NCI-H2081 (cell line): ENCODE data around the gene ANKRD50.

Experiments
- DNase-seq, 2 experiments: peaks; one replicate each; lab custom pipeline; 2025; lab: John Stamatoyannopoulos, UW

The ANKRD50 gene, protein sequence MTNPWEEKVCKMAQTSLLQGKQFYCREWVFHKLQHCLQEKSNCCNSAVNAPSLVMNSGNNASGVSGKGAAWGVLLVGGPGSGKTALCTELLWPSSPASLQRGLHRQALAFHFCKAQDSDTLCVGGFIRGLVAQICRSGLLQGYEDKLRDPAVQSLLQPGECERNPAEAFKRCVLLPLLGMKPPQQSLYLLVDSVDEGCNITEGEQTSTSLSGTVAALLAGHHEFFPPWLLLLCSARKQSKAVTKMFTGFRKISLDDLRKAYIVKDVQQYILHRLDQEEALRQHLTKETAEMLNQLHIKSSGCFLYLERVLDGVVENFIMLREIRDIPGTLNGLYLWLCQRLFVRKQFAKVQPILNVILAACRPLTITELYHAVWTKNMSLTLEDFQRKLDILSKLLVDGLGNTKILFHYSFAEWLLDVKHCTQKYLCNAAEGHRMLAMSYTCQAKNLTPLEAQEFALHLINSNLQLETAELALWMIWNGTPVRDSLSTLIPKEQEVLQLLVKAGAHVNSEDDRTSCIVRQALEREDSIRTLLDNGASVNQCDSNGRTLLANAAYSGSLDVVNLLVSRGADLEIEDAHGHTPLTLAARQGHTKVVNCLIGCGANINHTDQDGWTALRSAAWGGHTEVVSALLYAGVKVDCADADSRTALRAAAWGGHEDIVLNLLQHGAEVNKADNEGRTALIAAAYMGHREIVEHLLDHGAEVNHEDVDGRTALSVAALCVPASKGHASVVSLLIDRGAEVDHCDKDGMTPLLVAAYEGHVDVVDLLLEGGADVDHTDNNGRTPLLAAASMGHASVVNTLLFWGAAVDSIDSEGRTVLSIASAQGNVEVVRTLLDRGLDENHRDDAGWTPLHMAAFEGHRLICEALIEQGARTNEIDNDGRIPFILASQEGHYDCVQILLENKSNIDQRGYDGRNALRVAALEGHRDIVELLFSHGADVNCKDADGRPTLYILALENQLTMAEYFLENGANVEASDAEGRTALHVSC (N-terminal part only)

DNA sequence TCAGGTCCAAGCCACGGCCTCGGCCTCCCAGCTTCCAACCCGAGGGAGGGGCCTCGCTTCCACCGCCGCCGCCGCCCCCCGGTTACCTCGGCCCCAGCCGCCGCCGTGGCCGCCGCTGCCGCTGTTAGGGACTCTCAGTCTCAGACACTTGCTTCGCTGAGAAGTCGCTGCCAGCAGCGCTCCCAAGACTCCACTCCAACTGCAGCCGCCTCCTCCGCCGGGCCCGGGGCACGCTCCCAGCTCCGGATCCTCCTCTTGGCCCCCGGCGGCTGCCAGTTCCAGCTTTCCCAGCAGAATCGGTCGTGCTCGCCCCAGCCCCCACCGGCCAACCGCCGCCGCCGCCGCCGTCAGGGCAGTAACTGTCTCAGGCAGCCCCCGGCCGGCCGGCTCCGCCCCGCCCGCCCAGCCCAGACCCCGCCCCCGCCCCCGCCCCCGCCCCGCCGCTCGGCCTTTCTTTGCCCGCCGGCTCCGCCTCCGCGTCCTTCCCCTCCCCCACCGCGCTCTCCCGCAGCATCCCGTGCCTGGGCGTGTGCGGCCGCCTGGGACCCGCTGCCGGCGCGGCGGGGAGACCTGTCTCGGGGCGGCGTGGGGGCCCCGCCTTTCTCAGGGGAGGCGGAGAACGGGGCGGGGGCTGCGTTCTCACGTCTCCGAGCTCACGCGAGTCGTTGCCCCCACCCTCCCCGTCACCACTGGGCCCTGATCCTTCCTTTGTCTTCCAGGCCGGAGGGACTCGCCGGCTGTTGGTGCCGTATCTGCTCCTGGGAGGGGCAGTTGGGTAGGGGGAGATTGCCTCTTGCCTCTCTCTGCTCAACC lies at the start of gene ANKRD50:
TSS of gene ANKRD50 (minus strand) at position 361 of the 813 bp plus-strand sequence. CDS start 2,221 bp downstream, outside the sequence.
- DNase-seq: peak; percentile 91

DNA sequence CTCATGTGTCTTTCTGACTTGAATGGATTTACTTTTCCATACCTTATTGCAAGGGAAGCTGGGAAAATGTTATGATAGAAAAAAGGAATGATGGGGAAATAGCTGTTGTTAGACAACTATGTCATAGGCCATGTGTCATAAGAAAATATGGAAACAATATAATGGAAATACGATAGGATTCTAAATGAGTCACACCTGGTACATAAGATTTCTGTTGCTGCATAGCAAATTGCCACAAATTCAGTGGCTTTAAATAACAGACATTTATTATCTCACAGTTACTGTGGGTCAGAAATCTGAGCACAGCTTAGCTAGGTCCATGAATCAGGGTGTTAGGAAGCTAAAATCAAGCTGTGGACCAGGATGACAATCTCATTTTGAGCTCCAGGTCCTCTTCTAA lies 44.6 kb upstream of the ANKRD50 start:
- DNase-seq: no peak

DNA sequence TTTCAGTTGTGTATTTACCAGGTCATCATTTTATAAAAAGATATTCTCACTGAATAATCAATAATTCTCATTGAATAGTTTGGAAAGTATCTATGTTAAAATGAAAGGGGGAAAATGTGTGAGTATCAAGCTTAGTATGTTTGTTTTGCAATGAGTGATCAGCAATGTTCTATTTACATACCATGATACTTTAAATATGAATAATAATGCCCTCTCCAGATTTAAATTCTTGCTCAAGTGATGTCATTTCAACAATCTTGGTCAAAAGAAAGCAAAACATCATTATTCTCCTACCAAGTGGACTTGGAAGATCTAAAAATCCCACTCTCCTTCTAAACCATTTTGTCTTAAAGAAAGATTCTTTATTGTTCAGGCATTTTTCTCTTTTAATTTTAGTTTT lies 42.1 kb upstream of the ANKRD50 start:
- DNase-seq: no peak

DNA sequence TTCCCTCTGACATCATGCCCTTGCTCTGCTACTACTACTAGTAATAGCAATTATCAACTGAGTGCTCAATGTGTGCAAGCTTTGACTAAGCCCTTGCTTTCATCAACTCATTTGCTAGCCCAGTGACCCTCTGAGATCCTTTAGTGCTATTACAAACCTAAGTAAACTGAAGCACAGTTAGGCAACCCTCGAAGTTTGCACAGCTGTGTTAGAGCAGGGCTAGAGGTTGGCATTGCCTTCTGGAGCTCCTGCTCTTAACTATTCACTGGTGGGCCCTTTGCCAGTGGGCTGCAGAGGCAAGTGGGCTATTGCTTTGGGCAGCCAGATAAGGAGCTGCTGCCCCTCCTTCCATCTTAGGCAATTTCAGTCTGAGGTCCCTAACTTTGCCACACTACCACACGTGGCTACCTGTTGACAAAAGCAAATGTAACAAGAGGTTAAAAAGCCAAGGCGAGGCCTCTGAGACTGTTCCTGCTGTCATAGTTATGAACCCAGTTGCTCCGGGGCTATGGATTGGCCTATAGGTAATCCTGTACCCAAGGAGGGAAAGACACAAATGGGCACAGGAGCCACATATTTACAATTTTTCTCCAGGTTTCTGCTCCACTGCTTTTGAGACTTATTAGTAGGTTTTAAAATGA lies 41.5 kb upstream of the ANKRD50 start:
- peak; percentile 45 to 91 for DNase-seq

DNA sequence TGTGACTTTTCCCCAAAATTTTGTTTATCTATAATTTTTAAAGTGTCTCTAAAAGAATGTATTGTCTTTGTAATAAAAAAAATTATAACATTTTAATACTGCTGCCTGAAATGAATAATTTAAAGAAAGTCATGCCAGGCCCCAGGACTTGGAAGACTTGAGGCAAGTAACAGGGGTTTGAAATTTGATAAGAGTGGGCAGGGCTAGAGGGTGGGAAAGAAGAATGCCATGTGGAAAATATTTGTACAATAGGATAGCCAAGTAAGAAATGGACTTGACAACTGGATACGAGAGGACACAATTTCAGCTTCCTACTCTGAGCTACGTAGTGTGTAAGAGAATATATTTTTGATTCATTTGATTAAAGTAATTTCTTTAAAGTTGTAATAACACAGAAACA lies 36.9 kb upstream of the ANKRD50 start:
- no peak for DNase-seq

DNA sequence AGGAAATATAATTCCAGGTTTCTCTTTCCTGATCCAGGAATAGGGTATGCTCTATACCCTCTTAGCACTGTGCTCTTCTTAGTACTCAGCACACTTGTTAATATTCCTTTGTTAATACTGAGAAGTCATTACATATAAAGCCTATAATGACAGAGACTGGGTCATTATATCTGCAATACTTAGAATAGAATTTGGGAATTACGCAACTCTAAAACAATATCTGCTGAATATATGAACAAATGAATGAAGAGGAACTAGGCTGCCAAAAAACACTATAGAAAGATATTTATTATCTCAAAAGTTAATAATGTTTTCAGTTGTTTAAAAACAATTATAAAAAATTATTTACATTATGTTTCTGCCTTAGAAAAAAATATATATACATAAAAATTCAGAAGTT lies 36.4 kb upstream of the ANKRD50 start:
- DNase-seq: no peak

DNA sequence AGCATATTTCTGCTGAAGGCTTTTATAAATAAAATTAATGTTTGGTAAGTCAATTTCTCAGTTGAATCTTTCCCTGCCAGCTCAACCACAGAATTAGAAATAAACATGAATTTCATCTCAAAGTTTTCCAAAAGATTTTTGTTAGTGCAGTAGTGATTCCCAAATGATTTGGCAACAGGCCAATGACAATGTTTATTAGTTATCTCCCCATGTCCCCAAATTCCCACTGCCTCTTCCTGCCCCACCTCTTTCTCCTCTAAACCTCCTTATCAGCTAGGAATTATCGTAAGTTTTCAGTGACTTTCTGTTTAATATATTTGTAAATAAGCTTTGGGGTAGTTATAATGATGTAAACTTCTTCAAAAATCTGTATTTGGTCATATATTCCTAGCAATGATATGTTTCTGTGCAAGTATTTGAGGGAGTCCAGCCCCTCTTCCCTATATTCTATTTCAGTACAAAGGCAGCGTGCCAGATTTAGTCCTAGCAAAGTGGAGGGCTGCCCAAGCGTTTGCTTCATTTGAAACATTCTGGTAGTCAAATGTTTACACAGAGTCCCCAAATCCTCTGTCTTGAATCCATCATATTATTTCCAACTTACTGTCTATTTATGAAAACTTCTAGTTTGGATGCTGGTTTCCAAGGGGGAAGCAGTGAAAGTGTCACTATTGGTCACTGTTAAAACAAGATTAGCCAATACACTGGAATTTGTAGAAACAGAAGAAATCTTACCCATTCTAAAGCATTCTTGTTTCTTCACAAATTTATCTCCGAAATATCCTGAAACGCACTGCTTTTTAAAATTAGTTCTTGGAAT lies 33.7 kb upstream of the ANKRD50 start:
- DNase-seq: no peak

DNA sequence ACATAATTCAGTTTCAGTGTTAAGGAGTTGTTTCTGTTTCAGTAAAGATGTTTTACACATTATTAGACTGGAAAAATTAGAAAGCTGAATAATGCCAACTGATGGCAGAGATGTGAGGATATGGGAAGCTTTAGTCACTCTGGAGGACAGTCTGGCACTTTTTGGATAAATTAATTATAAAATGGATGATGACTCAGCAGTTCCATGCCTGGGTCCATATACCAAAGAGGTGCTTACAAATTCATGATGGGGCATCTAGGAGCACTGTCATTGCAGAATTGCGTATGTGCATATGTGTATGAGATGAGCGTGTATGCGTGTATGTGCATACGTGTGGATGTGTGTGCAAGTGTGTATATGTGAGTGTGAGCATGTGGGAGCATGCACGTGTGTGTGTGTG lies 31.2 kb upstream of the ANKRD50 start:
- DNase-seq: no peak

DNA sequence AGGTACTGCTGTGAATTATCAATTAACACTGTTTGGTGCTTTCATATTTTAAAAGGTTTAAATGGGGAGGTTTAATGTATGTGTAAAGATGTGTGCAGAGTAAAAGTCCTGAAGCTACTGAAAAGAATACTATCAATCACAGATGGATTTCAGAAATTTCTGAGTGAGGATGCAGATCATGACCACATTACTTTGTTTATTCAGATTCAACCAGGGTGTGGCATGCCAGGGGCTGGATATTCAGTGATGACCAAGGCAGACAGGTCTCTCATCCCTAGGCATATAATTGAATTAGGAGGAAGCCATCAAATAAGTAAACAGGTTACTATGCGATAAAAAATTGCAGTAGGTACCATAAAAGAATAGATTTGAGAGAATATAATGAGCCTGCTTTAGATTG lies 28.0 kb upstream of the ANKRD50 start:
- no peak for DNase-seq

DNA sequence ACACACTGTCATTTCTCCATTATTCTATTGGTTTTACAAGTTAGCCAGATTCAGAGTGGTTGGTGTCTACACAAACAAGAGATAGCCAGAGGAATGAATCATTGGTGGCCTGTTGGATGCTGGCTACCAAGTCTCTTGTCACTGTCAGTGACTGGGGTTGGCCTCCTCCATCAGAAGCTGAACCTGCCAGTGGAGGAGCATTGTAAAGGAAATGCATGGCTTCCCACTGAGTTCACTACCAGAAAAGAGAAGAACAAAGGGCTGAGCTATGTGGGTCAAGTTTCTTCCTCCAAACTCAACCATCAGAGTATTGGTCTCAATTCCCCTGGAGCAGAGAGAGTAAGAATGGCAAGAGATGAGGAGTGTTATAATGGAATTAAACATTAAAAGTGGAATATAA lies 26.5 kb upstream of the ANKRD50 start:
- no peak for DNase-seq

DNA sequence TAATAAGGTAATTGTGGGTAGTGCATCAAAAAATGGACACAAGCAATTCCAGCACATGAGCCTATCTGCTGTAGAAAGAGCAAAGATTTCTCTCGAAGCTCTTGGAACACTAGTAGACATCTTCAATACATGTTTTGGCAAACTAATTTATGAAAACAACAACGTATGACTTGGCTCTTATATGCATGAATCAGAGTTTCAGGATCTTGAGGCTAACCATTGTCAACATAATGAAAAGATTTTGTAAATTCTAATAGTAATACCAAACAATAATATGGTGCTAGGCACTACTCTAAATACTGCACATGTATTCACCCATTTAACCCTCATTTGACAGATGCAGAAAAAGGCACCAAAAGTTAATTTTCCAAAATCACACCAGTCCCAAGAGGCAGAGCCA lies 25.1 kb upstream of the ANKRD50 start:
- DNase-seq: no peak

DNA sequence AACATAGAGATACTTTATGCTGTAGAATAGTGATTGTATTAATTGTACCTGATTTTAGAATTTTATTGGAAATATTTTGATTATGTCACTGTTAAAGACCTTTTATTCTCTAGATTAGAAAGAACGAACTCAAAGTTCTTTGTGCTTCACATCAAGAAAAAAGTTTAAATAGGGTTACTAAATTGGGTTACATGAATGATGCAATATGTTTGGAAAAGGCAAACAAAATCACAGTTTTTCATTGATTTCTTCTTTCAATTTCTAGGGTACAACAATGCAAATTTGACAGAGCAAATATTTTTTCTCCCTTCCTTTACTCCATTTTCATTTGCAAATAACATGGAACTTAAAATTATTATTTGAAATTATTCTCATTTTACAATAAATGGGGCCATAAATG lies 24.0 kb upstream of the ANKRD50 start:
- DNase-seq: no peak

DNA sequence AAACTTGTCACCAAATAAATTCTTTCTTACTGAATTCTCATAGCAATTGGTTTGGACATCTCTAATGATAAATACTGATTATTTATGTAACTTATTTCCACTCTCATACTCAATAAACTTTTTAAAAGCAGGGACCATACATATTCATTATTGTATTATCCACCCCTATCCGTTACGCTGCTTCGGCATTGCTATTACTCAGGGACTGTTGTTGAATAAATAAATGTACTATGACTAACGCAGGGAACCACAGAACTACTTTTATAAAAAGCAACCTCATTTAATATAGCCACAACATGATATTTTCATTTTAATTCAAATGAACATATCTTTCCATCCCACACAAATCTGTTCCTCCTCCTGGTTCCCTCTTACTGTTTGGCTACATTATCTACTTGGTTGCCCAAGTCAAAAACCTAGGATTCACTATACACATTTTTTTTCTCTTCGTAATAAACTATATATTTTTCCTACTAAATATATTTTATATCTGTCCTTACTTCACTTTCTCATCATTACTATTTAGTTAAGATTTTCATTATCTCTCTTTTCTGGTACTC lies 14.9 kb upstream of the ANKRD50 start:
- no peak for DNase-seq

DNA sequence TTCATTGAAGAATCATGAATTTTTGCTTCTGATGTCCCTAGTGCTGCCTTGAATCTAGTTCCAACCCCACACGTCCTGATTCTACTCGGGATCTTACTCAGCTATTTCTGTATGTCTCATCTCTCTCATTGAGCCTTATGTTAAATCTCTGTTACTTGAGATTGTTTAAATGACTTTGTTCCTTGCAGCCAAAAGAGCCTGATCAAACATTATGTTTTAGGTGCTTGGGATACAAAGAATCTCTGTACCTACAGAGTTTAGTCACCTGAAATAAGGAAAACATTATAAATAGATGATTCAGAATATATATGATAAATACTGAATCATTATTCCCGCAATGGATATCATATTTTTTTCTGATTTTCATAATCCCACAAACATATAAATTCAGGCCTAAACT lies 13.7 kb upstream of the ANKRD50 start:
- no peak for DNase-seq

DNA sequence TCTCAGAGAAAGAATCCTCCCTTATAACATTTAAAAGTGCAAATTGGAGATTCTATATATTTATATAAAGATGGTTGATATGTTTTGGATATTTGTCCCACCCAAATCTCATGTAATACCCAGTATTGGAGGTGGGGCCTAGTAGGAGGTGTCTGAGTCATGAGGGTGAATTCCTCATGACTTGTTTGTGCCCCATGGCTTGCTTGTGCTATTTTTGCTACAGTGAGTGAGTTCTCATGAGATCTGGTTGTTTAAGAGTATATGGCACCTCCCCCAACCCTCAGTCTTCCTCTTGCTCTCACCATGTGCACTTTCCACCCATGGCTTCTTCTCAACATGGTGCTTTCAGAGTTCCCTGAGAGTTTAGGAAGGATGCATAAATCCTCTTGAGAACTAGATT lies 9.5 kb upstream of the ANKRD50 start:
- no peak for DNase-seq

DNA sequence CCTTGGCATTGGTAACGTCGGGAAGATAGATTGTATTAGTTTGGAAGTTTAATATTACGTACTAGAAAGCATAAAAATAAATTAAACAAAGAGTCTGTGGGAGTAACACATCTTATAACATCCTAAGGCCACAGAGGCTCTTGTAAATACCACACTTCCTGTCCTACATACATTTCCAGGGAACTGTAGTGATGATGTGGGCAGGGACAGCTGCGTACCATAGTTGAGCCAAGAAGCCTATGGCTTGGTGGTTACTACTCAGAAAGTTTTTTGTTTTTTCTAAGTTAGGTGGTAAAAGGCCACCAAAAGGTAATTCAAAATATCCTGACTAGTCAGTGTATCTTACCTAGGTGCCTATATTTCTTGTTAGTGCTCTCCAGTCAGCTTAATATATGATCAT lies 4.6 kb upstream of the ANKRD50 start:
- DNase-seq: no peak

DNA sequence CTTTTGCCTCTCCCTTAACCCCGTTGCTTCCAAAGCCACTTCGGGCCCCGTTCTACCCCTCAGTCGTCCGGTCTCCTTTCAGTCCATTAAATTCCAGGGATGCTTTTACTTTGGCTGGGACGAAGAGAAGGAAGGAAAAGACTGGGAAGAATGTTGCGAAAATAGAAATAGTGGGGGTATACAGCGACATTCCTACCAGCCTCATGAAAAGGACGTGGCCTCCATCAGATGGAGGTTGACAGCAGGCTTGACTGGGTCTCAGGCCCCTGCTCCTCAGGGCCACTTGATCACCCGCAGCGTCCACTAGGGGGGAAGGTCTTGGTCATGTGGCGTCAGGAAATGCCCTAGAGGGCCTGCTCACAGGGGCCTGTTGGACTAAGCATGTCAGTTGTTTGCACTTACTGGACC lies 657 bp upstream of the ANKRD50 start:
- peak; percentile 40 to 60 for DNase-seq

DNA sequence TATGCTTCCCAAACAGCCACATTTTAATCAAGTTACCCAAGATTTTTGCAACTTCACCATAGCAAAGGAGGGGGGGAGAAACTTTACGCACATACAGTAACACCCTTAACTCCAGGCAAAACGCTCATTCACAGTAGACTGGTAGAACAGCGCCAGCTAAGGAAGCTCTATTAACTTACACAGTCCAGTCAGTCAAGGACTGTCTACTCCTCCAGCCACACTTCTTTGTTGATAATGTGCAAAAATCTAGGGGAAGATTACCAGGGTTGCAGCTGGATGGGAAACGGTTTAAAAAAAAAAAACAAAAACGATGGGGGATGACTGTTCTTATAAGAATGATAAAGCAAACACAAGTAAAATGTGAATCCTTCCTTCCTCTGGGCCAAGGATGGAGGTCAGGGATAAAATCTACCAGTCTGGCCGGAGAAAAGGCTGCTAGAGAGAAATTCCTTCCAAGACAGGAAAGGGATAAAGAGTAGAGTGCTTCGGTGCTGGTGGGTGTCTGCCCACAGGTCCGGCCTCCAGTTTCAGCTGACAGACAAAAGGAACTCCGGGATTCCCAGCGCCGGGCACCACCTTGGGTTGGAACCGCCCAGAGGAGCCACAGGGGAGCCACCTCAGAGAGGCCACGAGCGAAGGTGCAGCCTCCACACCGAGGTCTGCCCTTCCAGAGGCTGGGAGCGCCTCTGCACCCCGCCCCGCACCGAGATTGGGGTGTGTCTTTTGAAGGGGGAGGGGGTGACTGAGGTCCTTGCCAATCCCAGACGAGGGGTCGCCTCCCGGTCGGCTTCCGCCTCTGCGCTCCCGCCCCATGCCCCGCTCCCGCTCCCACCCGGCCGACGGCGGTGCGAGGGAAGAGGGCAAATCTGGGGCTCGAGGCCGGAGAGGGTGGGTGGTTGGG lies 811 bp downstream of the ANKRD50 start:
- peak; percentile 25 to 60 for DNase-seq

DNA sequence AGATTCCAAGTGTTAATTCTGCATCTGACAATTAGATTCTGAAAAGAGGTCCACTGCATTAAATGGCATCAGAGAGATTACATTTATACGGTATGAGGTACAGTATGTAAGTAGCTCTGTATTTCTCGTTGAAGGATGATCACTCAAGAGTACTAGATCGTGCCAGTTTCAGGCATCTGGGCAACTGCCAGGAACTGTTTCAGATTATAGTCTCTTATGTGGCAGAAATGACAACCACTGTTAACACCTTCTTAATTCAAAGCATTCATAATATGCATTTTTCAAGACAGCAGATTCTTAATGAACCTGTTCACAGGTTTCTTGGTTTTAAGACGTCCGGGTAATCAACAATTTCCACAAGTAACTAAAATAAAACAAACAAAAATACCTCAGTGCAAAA lies 1.6 kb downstream of the ANKRD50 start:
- DNase-seq: no peak
